HG03575 (cell line): ENCODE measurements around the gene PTPN6.

Experiments
- ATAC-seq: cut with Tn5 transposase; IDR thresholded peaks from one replicate; pipeline ENCODE4 v1.9.1; 2021; ENCODE audit not compliant: unreplicated experiment, insufficient number of reproducible peaks, low FRiP score; ENCODE audit errors: extremely low read depth

The PTPN6 gene

DNA sequence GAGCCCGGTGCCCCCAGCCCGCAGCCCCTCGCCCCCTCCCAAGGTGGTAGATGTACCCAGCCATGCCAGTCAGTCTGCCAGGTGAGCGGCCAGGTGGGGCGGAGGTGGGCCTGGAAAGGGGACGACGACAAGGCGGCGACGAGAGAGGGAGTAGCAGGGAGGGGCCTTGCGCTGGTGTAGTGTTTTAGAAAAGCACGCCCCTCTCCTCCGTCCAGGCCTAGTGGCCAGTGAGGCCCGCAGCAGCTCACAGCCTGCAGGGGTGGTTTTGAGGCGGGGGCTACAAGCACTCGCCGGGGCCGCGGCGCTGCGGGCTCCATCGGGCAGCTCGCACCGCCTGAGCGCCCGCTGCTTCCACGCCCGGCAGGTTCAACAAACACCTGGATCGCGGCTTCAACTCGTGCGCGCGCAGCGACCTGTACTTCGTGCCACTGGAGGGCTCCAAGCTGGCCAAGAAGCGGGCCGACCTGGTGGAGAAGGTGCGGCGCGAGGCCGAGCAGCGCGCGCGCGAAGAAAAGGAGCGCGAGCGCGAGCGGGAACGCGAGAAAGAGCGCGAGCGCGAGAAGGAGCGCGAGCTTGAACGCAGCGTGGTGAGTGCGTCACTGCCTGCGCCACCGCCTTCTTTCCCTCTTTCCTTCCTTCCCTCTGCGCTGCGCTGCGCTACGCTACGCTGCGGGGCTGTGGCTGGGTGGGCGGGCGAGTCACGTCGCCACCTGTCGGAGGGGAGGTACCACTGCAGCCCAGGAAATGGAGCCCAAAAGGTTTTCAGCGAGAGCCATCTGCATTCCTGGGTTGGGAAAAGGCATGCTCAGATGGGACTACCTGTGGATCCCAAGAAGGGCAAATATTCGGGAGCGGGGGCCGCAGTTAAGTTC, 13.4 kb upstream of the PTPN6 start:
- no peak for ATAC-seq

- ATAC-seq: no peak
Observed at GRCh38 chr12:6938353-6939190, 12.6 kb upstream of the PTPN6 start.

DNA sequence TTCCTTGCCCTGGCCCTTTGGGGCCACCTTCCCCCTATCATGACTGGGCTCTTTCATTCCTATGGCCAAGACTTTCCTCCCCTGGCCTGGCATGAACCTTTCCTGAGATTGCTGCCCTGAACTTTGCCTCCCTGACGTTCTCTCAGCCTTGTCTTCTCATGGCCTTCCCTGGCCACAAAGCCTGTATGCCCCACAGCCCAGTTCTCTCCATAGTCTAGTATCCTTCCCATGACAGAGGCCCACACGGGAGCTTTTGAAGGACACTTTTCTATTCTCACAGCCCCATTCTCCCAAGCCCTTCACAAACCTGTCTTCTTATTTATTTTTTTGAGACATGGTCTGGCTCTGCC, 12.0 kb upstream of the PTPN6 start:
- ATAC-seq: no peak

DNA sequence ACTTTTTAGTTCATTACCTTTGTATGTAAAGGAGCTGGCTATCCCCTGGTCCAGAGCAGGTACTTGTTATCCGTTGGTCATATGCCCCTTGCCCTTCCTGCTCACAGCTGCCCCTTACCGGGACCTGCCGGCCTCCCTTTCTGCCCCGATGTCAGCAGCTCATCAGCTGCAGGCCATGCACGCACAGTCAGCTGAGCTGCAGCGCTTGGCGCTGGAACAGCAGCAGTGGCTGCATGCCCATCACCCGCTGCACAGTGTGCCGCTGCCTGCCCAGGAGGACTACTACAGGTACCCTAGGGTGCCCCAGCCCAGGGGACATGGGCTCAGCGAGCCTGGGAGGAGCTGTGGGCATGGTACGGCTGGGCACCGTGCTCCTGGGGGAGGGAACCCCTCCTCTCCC, 9.9 kb upstream of the PTPN6 start:
- no peak for ATAC-seq

DNA sequence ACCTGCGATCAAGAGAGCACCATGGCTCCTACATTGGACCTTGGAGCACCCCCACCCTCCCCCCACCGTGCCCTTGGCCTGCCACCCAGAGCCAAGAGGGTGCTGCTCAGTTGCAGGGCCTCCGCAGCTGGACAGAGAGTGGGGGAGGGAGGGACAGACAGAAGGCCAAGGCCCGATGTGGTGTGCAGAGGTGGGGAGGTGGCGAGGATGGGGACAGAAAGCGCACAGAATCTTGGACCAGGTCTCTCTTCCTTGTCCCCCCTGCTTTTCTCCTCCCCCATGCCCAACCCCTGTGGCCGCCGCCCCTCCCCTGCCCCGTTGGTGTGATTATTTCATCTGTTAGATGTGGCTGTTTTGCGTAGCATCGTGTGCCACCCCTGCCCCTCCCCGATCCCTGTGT, 9.4 kb upstream of the PTPN6 start:
- ATAC-seq: no peak

- ATAC-seq: no peak
Observed at GRCh38 chr12:6942331-6942665, 8.9 kb upstream of the PTPN6 start.

DNA sequence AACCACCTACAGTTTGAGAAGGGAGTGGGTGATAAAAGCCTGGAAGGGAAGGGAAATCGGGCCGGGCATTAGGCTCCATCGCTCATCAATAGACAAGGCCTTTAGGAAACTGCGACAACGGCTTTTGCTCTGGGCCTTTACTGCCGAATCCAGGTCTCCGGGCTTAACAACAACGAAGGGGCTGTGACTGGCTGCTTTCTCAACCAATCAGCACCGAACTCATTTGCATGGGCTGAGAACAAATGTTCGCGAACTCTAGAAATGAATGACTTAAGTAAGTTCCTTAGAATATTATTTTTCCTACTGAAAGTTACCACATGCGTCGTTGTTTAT, 7.8 kb upstream of the PTPN6 start:
- ATAC-seq: peak; percentile 25

DNA sequence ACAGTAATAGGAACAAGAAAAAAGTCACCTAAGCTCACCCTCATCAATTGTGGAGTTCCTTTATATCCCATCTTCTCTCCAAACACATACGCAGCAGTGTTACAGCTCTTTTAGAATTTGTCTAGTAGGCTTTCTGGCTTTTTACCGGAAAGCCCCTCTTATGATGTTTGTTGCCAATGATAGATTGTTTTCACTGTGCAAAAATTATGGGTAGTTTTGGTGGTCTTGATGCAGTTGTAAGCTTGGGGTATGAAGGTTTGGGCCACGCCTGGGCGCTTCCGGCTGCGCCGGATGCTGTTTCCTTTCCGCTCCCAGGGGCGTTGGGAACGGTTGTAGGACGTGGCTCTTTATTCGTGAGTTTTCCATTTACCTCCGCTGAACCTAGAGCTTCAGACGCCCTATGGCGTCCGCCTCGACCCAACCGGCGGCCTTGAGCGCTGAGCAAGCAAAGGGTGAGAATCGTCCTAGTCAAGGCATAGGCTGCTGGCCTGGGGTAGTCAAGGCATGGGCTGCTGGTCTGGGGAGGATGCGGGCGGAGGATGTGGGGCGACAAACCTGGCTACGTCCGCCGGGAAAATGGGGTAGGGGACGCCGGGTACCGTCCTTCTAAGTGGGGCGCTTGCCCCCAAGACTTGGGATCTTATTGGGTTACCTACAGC, 7.3 kb upstream of the PTPN6 start, which contains the start of the genes C12orf57 and RNU7-1:
Gene C12orf57, plus strand, starts transcription at position 301 of the 659 bp plus-strand sequence. Its CDS starts 100 bp downstream, at position 401.
Gene RNU7-1, plus strand, starts transcription at position 95 of the 659 bp plus-strand sequence.
- peak; percentile 37 for ATAC-seq

DNA sequence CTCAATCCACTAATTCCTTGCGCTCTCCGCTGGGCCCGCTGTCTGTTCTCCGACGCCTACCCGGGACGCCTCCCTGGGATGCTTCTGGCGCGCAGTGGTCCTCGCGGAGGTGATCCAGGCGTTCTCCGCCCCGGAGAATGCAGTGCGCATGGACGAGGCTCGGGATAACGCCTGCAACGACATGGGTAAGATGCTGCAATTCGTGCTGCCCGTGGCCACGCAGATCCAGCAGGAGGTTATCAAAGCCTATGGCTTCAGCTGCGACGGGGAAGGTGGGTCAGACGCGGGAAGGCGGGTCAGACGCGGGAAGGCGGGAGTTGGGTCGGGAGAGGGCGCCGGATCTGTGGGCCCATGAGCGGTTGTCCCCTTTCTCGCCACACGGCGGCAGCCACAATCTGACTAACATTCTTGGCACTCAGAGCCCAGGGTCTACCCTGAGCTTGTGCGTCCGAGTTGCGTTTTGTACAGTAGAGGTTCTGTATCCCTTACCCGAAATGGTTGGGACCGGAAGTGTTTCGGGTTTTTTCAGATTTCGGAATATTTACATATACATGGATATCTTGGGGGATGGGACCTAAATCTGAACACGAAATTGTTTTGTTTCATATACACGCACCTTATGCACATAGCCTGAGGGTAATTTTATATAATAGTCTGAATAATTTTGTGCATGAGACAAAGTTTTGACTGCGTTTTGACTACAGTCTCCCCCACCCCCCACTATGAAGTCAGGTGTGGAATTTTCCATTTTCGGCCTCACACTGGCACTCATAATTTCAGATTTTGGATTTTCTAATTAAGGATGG, 6.6 kb upstream of the PTPN6 start:
- ATAC-seq: no peak

- no peak for ATAC-seq
Observed at GRCh38 chr12:6945613-6946012, 5.5 kb upstream of the PTPN6 start.

- no peak for ATAC-seq
Observed at GRCh38 chr12:6946033-6946919, 4.9 kb upstream of the PTPN6 start.

DNA sequence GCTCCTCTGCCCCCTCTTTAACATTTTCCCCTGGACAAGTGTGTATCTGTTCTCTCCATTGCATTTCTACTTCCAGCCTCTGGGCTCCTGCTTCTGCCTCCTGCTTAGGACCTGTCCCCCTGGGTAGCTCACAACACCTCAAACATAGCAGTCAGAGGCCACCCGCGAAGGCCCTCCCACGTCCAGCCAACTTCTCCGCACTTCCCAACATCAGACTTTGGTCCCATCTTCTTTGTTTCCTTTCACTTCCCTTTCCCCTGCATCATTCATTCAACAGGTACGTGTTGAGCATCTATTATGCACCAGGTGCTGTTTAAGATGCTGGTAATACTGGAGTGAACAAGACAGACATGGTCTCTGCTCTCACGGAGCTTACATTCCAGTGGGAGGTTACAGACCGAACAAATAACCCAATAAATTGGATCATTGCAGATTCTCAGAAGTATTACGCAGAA, 4.2 kb upstream of the PTPN6 start:
- no peak for ATAC-seq

DNA sequence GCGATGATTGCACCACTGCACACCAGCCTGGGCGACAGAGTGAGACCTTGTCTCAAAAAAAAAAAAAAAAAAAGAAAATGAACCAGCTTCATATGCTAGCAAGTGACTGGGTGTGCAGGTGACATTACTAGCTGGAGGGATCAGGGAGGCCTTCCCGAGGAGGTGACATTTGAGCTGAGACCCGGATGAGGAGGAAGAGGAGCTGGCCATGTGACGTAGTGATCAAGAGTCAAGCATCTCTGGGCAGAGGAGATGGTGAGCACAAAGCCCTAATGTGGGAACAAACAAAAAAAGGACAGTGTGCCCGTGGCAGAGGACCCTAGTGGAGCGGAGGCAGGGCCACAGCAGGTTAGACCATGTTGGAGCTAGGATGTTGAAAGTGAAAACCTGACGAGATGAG, 3.5 kb upstream of the PTPN6 start:
- ATAC-seq: no peak

DNA sequence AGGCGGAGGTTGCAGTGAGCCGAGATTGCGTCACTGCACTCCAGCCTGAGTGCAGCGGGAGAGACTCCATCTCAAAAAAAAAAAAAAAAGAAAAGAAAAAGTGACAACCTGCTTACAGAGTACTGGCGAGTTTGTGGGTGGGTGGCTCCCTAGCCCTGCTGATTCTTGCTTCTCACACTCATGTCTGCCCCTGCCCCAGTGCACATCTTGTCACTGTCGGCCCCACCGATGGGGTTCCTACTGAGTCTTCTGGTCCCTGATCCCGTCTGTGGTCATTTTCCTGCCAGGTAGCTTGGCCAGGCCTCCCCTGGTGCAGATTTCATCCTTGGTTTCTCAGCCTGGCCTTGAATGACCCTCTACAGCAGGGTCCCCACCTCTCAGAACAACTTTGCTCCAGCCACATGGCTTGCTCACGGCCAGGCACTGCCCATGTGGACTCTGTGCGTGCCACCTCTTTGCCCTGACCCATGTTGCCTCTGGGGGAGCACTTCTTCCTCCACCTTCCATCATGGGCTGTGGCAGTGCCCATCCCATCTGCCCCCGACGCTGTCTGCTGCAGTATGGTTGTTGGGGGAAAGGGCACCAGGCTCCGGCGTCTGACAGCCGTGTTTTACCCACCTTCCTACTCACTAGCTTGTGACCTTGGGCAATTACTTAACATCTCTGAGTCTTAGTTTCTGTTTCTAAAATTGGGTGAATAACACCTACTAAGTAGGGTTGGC, 2.1 kb upstream of the PTPN6 start:
- ATAC-seq: no peak

DNA sequence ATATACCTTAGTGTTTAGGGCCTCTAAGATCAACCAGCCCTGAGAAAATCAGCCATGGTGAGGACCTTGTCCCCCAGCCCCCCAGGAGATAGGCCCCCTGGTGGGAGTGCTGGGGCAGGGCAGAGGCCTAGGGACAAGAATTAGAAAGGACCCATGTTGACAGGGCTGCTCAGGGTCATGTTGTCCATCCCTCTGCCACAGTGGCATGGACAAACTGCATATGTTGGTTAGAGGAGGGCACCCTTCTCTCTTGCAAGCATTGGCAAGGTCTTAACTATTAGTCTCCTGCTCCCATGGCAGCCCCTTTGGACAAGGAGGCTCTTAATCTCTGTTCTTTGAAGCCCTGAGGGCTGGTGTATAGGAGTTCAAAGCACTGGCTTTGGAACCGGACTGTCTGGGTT, 755 bp upstream of the PTPN6 start:
- no peak for ATAC-seq

DNA sequence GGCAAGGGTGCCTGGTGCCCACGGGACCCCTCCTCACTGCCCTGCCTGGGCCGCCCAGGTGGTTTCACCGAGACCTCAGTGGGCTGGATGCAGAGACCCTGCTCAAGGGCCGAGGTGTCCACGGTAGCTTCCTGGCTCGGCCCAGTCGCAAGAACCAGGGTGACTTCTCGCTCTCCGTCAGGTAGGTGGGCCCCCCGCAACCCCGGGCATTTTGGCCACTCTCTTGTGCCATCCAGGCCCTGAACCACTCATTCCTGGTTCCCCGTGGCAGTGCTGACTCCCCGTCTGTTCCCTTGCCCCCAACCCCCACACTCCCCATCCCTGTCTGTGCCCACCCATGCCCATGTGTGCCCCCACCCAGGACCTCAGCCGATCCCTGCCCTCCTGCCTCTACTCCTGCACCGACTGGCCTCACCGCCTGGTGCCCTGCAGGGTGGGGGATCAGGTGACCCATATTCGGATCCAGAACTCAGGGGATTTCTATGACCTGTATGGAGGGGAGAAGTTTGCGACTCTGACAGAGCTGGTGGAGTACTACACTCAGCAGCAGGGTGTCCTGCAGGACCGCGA, 480 bp downstream of the PTPN6 start:
- no peak for ATAC-seq
